AG04449 (cell line): ENCODE results near the gene TNKS2.
"Not testable (repeated sequence)": the region's sequence is repeated elsewhere in the genome, so short reads cannot be mapped to it uniquely, and the experiment has no call there.

Experiments
- CTCF ChIA-PET: fragments of 350-600 bp; formaldehyde crosslinking; extraction: SDS; loops from one replicate; lab custom pipeline; 2021; ENCODE audit warnings: antibody characterized with exemption; lab: Yijun Ruan, JAX
- POLR2A ChIA-PET: fragments of 400-600, 350-600 bp; formaldehyde crosslinking; extraction: SDS; loops from one replicate; lab custom pipeline; 2020; ENCODE audit warnings: antibody characterized with exemption, inconsistent platforms; lab: Yijun Ruan, JAX
- DNase-seq: peaks from one replicate; pipeline ENCODE4 v3.0.0-alpha.2; 2010; ENCODE audit warnings: low read depth, low spot score
- H3K4me3 ChIP-seq: 2 replicates; pipeline ENCODE4 v1.5.1; 2011; ENCODE audit warnings: low read depth, mild to moderate bottlenecking, control low read depth, low read length
- CTCF ChIP-seq: IDR thresholded peaks from one replicate; pipeline ENCODE4 v1.5.1; 2011; ENCODE audit warnings: mild to moderate bottlenecking, moderate library complexity, low read length, control low read depth, inconsistent platforms; ENCODE audit not compliant: insufficient read depth; ENCODE audit errors: missing control alignments

Gene TNKS2

GRCh38 chr10:91805110-91805838 lies 7.0 kb downstream of the TNKS2 start:
- no peak for TF ChIP-seq CTCF
- ChIA-PET POLR2A (no interaction called here), CTCF (interaction anchor here (1.1 to 1.5 kb wide), 2 partner anchors 9 to 415 kb away, joined by 3 read pairs; no protein-coding TSS in a partner anchor)
- DNase-seq = no peak
- no peak overlapping the region for H3K4me3 ChIP-seq

GRCh38 chr10:91807264-91807663 lies 9.0 kb downstream of the TNKS2 start:
- POLR2A ChIA-PET, DNase-seq, H3K4me3 ChIP-seq, CTCF ChIA-PET: not testable (repeated sequence)

GRCh38 chr10:91813251-91813650 lies 15.0 kb downstream of the TNKS2 start:
- ChIA-PET POLR2A (no interaction called here), CTCF (interaction anchor here (1.5 kb wide), 1 partner anchor 8 kb away, joined by 3 read pairs; no protein-coding TSS in a partner anchor)
- no peak for TF ChIP-seq CTCF
- DNase-seq = no peak
- H3K4me3 ChIP-seq = no peak overlapping the region

DNA sequence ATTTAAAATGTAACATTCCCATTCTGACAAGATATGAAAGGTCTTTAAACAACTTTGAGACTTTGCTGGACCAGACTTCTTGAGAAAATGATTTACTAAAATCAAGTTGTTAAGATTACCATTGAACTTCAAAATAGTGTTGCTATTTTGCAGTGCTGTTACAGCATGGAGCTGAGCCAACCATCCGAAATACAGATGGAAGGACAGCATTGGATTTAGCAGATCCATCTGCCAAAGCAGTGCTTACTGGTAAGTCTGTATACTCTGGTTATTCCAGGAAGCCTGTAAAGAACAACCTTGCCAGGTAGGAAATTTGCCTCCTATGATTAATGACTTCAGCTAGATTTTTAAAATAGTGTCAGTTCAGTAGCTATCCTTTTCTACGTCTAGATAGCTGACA lies 18.8 kb downstream of the TNKS2 start:
- ChIA-PET CTCF (interaction anchor here (0.7 to 3.1 kb wide), 3 partner anchors 58 to 123 kb away, joined by 3 to 8 read pairs (median 3); no protein-coding TSS in a partner anchor), POLR2A (no interaction called here)
- no peak for DNase-seq

GRCh38 chr10:91820144-91820543 lies 21.9 kb downstream of the TNKS2 start:
- DNase-seq = no peak
- TF ChIP-seq CTCF = no peak
- H3K4me3 ChIP-seq = no peak overlapping the region
- ChIA-PET POLR2A (no interaction called here), CTCF (interaction anchor here (1.4 kb wide), 1 partner anchor 61 kb away, joined by 3 read pairs; no protein-coding TSS in a partner anchor)

More for the DNA sequence above, 18.8 kb downstream of the TNKS2 start:
- no peak overlapping the region for H3K4me3 ChIP-seq
- TF ChIP-seq CTCF = no peak

DNA sequence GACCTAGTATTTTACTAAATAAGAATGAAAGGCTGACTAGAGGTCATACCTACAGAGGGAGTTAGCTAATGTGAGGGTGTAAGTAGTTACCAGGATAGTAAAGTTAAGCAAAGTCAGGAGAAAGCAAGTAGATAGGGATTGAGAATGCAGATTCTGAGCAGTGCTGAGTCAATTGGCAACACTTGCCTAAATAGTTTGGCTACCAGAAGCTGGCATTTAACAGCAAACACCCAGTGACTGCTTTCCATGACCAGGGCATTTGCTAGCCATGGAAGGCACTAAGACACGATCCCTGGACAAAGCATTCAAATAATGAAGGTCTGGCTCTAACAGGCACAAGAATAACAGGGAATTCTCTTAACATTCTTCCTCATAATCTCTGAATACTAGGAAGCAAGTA lies 25.9 kb downstream of the TNKS2 start:
- POLR2A ChIA-PET = no interaction called here
- no peak overlapping the region for H3K4me3 ChIP-seq
- no peak for DNase-seq
- CTCF ChIA-PET = interaction anchor here (1.7 kb wide), 1 partner anchor 10 kb away, joined by 4 read pairs; no protein-coding TSS in a partner anchor
- no peak for TF ChIP-seq CTCF

GRCh38 chr10:91829268-91829667 lies 31.0 kb downstream of the TNKS2 start:
- POLR2A ChIA-PET = no interaction called here
- CTCF ChIA-PET = interaction anchor here (0.6 kb wide), 1 partner anchor 28 kb away, joined by 3 read pairs; no protein-coding TSS in a partner anchor

More at GRCh38 chr10:91829268-91829667, 31.0 kb downstream of the TNKS2 start:
- no peak for DNase-seq
- TF ChIP-seq CTCF = no peak
- no peak overlapping the region for H3K4me3 ChIP-seq
